ENCODE results near the gene TRABD2B.

GRCh38 chr1:47876587-47876963 lies 120.6 kb downstream of the TRABD2B start:
- TF ChIP-seq EZH2 (IDR thresholded peaks at IDR 0.05; ENCODE audit: insufficient read depth, poor library complexity, severe bottlenecking) (no peak), EZH2phosphoT487 (IDR thresholded peaks at IDR 0.05; ENCODE audit: insufficient read depth, low read depth) (no peak)

Data from GM23248 (cell line).